ENCODE data around the gene NAGS. TPM values are rescaled to one million over a fixed set of nuclear protein-coding genes. Genes with fewer than 3 reads are reported as not detected.

NAGS gene
- total RNA-seq, 1 donor from 2014 or later, result 0.40 TPM

DNA sequence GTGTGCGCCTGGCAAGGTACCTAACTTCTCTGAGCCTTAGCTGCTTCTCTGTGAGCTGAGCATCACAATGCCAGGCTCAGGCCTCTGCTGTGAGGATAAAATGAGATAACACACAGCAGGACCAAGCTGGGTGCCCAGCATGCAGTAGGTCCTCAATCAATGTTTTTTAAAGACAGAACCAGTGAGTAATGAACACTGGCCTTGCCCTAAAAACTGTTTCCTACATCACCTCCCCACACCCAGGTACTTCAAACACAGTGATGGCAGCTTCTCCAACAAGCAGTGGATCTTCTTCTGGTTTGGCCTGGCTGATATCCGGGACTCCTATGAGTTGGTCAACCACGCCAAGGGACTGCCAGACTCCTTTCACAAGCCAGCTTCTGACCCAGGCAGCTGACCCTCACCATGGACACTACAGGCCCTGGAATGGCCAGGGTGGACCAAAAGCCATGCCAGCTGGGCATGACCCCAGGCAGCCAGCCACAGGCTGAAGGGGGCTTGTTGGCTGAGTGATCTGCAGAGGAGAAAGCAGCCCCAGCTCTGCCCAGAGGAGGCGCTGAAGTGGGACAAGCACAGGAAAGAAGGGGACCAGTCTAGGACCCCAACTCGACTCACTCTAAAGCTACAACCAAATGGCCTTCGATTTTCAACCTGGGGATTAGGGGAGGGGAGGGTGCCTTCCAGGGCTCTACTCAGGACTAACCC is 3.9 kb downstream of the NAGS start:
- no peaks in the 10 kb centered on the region for H3K9me3 Mint-ChIP-seq (ENCODE audit: low read depth)
- TF ChIP-seq, protein P1, sequence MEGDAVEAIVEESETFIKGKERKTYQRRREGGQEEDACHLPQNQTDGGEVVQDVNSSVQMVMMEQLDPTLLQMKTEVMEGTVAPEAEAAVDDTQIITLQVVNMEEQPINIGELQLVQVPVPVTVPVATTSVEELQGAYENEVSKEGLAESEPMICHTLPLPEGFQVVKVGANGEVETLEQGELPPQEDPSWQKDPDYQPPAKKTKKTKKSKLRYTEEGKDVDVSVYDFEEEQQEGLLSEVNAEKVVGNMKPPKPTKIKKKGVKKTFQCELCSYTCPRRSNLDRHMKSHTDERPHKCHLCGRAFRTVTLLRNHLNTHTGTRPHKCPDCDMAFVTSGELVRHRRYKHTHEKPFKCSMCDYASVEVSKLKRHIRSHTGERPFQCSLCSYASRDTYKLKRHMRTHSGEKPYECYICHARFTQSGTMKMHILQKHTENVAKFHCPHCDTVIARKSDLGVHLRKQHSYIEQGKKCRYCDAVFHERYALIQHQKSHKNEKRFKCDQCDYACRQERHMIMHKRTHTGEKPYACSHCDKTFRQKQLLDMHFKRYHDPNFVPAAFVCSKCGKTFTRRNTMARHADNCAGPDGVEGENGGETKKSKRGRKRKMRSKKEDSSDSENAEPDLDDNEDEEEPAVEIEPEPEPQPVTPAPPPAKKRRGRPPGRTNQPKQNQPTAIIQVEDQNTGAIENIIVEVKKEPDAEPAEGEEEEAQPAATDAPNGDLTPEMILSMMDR (IDR thresholded peaks at IDR 0.05), result no peak
- H3K27ac Mint-ChIP-seq (ENCODE audit: unreplicated experiment), result no peak overlapping the region
- H3K36me3 Mint-ChIP-seq (ENCODE audit: low read depth), result peaks cover 4% of the 10 kb centered on the region
- H3K27me3 Mint-ChIP-seq (ENCODE audit: low read depth), result peaks cover 6% of the 10 kb centered on the region
- peaks cover 25% of the 10 kb centered on the region for H3K4me1 Mint-ChIP-seq (ENCODE audit: low read depth)
- no peak for DNase-seq (ENCODE audit: low spot score)
- H3K4me3 Mint-ChIP-seq (ENCODE audit: unreplicated experiment), result peak overlapping the region; percentile 80

DNA sequence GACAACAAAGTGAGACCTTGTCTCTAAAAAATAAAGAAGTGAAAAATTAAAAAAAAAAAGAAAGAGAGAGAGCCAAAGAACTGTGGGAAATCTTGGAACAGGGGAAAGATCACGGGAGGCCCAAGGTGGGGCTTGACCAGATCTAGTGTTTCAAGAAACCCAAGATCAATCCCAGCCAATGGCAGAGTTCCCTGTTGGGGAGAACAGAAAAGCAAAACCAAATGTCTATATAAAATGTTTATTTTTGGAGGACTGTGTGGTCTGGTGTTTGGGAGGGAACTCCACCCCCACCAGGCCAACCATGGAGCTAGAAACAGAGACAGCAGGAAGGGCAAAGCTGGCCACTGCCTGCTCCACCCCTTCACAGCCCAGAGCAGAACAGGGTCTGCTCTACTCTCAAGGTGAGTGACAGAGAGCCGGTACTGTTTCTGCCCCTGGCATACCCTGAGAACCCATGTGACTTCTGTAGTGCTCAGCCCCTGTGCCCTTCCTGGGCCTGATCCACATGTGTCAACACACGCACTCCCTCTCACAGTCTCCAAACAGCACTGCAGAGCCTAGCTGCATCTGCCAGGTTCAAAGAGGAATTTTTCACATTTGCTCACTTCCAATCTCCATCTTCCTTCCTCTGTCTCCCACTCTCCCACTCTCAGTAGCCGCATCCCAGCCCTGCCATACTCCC is 6.7 kb downstream of the NAGS start:
- DNase-seq (ENCODE audit: low spot score), result no peak

DNA sequence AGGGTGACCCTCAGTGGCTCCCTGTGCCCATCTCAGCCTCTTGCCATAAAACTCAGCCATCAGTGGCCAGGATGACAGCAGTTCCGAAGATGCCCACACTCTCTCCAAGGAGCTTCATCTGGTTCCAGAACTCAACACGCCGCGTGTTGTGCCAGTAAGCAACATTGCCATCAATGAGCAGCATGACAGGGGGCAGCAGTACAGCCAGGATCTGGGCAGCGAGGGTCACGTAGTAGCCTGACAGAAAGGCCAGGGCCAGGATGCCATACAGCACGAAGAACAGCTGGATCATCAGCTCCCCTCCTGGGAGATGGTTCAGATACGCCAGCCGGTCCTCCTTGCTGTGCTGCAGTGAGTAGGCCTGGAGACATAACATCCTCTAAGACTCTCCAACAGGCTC is 7.5 kb downstream of the NAGS start:
- Mint-ChIP-seq H3K27me3 (ENCODE audit: low read depth) (no peaks in the 10 kb centered on the region), H3K27ac (ENCODE audit: unreplicated experiment) (no peak overlapping the region), H3K36me3 (ENCODE audit: low read depth) (peaks cover 4% of the 10 kb centered on the region), H3K4me3 (ENCODE audit: unreplicated experiment) (no peak overlapping the region), H3K4me1 (ENCODE audit: low read depth) (peaks cover 31% of the 10 kb centered on the region), H3K9me3 (ENCODE audit: low read depth) (no peaks in the 10 kb centered on the region)
- DNase-seq (ENCODE audit: low spot score), result no peak
- TF ChIP-seq, protein P1 (IDR thresholded peaks at IDR 0.05), result no peak

More for the DNA sequence above, 6.7 kb downstream of the NAGS start:
- Mint-ChIP-seq H3K4me3 (ENCODE audit: unreplicated experiment) (no peak overlapping the region), H3K27me3 (ENCODE audit: low read depth) (peaks cover 4% of the 10 kb centered on the region), H3K9me3 (ENCODE audit: low read depth) (no peaks in the 10 kb centered on the region), H3K4me1 (ENCODE audit: low read depth) (peaks cover 38% of the 10 kb centered on the region), H3K36me3 (ENCODE audit: low read depth) (peaks cover 4% of the 10 kb centered on the region), H3K27ac (ENCODE audit: unreplicated experiment) (no peak overlapping the region)
- TF ChIP-seq, protein P1 (IDR thresholded peaks at IDR 0.05), result no peak

DNA sequence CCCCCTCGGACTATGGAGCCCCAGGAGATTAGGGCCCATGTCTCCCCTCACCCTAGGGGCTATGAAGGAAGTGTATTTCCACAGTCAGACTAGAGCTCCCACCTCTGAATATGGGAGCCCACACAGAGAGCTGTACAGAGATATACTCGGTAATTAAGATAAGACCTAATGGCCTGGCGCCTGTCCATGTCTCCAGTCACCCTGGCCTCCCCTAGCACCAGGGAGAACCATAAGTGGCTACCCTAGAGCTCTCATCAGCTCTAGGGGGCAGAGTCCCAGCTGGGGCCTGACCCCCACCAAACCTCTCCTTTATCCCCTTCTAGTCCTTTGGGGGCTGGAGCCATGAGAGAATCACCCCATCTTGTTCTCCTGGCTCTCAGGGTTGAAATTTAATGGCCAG is 8.0 kb downstream of the NAGS start:
- Mint-ChIP-seq H3K9me3 (ENCODE audit: low read depth) (no peaks in the 10 kb centered on the region), H3K36me3 (ENCODE audit: low read depth) (peaks cover 4% of the 10 kb centered on the region), H3K27ac (ENCODE audit: unreplicated experiment) (no peak overlapping the region), H3K27me3 (ENCODE audit: low read depth) (no peaks in the 10 kb centered on the region), H3K4me3 (ENCODE audit: unreplicated experiment) (no peak overlapping the region), H3K4me1 (ENCODE audit: low read depth) (peaks cover 29% of the 10 kb centered on the region)
- TF ChIP-seq, protein P1 (IDR thresholded peaks at IDR 0.05), result no peak
- no peak for DNase-seq (ENCODE audit: low spot score)

DNA sequence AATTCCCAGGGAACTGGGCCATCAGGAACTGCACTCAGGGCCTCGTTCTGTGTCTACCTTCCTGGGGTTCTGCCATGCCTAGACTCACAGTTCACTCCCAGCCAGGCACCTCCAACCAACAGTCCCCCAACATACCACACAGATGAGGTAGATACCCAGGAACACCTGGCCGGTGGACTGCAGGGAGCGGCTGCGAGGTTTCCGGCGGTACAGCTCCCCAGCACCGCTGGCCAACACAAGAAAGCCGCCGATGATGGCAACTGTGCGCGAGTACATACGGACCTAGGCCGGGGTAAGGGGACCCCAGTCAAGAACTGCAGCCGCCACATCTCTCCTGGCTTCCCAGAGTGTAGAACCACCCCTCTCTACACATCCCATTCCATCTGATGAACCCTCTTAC is 8.5 kb downstream of the NAGS start:
- DNase-seq (ENCODE audit: low spot score), result no peak
- H3K4me3 Mint-ChIP-seq (ENCODE audit: unreplicated experiment), result no peak overlapping the region
- no peaks in the 10 kb centered on the region for H3K27me3 Mint-ChIP-seq (ENCODE audit: low read depth)
- no peaks in the 10 kb centered on the region for H3K9me3 Mint-ChIP-seq (ENCODE audit: low read depth)
- no peak overlapping the region for H3K27ac Mint-ChIP-seq (ENCODE audit: unreplicated experiment)
- H3K36me3 Mint-ChIP-seq (ENCODE audit: low read depth), result peaks cover 4% of the 10 kb centered on the region
- peaks cover 25% of the 10 kb centered on the region for H3K4me1 Mint-ChIP-seq (ENCODE audit: low read depth)
- TF ChIP-seq, protein P1 (IDR thresholded peaks at IDR 0.05), result no peak

All from chondrocyte (in vitro differentiated cells).